GM19328 (cell line): Measurements from ENCODE around the gene TP53RK.

ENCODE experiments used
- ATAC-seq: cut with Tn5 transposase; IDR thresholded peaks from one replicate; pipeline ENCODE4 v1.9.1; 2021; ENCODE audit warnings: mild to moderate bottlenecking, moderate library complexity; ENCODE audit not compliant: unreplicated experiment

TP53RK gene

DNA sequence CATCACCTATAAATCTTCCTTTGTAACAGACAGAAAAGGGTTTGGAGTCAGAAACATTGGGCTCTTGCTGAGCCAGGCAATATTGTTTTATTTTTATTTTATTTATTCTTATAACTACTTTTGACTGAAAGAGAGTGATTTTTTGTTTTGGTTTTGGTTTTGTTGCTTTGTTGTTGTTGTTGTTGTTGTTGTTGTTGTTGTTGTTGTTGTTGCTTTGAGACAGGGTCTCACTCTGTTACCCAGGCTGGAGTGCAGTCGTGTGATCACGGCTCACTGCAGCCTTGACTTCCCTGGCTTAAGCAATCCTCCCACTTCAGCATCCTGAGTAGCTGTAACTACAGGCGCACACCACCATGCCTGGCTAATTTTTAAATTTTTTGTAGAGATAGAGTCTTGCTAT lies 22.9 kb downstream of the TP53RK start:
- no peak for ATAC-seq

GRCh38 chr20:46665602-46666001 lies 23.6 kb downstream of the TP53RK start:
- no peak for ATAC-seq

GRCh38 chr20:46663531-46663930 lies 25.7 kb downstream of the TP53RK start:
- ATAC-seq, result no peak

DNA sequence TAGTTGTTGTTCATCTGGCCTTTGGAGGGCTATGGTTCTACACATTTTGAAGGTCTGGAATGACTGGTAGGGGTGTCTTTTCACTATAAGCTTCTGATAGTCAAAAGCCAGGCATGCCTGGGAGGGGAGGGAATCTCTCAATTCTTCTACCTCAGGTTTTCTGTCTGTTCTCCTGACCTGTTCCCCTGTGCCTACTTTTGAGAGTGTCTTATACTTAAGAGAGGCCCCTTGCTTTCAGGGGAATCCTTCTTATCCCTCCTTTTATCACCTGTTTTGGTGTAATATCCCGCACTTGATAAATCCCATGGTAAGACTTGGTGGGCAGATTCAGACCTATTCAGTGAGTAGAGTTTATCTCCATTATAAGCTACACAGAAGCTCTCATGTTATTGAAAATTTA lies 27.6 kb downstream of the TP53RK start:
- no peak for ATAC-seq

- ATAC-seq, result no peak
Observed at GRCh38 chr20:46660487-46660886, 28.8 kb downstream of the TP53RK start.

GRCh38 chr20:46657618-46658017 lies 31.6 kb downstream of the TP53RK start:
- ATAC-seq, result no peak

- no peak for ATAC-seq
Observed at GRCh38 chr20:46657137-46657536, 32.1 kb downstream of the TP53RK start.

DNA sequence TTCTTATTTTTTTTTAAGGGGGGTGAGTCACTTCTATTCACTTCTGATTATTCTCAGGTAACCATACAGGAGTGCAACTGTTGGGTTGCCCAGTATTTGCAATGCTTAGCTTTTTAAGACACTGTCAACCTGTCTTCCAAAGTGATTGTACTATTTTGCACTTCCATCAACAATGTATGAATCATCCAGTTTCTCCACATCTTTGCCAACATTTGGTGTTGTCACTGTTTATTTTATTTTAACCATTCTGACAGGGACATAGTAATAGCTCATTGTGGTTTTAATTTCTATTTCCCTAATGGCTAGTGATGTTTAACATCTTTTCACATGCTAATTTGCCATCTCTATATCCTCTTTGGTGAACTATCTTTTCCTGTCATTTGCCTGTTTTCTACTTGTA lies 36.5 kb downstream of the TP53RK start:
- no peak for ATAC-seq

- ATAC-seq, result no peak
Observed at GRCh38 chr20:46651091-46651962, 37.9 kb downstream of the TP53RK start, which contains the start of gene SLC13A3. TSS of gene SLC13A3 (minus strand) at chr20:46651459. CDS start at chr20:46651421, 38 bp downstream.

DNA sequence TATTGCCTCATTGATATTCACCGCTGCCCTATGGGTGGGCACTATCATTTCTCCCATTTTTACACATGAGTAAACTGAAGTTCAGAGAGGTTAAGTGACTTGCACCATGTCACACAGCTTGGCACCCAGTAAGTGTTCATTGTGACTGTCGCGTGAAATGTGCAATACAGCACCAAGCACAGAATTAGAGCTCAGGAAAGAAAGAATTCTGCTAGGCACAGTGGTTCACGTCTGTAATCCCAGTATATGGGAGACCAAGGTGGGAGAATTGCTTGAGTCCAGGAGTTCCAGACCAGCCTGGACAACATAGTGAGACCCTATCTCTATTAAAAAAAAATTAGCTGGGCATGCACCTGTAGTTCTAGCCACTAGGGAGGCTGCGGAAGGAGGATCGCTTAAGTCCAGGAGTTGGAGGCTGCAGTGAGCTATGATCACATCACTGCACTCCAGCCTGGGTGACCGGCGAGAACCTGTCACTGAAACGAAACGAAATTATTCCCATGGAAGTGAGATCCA lies 38.6 kb downstream of the TP53RK start:
- no peak for ATAC-seq

GRCh38 chr20:46649965-46650542 lies 39.2 kb downstream of the TP53RK start:
- ATAC-seq, result no peak

DNA sequence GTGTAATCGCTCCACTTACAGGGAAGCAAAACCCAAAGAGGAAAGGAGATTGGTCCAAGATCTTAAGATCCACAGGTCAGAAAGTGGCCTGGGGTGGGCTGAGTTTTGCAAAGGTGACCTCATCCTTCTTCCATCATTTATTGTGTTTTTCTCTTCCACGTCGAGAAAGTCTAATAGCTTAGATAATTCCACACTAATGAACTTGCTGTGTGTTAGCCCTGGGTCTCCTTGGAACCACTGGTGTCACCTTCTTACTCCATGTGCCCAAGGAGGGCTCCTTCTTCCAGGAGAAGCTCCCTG lies 39.6 kb downstream of the TP53RK start:
- no peak for ATAC-seq

GRCh38 chr20:46648903-46649649 lies 40.2 kb downstream of the TP53RK start:
- no peak for ATAC-seq

DNA sequence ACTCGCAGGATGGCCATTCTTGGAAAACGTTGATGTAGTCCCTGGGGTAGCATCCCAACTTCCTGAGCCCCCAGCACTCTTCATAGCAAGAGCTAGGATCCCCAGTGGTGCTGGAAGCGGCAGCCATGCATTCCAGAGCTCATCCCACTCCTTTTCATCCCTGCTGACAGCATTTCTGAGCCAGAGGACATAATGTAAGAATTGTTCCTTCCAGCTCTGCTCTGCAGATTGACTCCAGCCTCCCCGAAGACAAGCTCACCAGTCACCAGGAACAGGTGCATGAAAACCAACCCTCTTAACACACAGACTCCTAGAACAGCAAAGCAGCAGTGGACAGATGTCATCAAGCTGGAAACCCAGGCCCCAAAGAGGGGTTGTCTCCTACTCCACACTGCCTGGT lies 41.8 kb downstream of the TP53RK start:
- no peak for ATAC-seq

GRCh38 chr20:46646659-46647380 lies 42.4 kb downstream of the TP53RK start:
- ATAC-seq, result no peak

DNA sequence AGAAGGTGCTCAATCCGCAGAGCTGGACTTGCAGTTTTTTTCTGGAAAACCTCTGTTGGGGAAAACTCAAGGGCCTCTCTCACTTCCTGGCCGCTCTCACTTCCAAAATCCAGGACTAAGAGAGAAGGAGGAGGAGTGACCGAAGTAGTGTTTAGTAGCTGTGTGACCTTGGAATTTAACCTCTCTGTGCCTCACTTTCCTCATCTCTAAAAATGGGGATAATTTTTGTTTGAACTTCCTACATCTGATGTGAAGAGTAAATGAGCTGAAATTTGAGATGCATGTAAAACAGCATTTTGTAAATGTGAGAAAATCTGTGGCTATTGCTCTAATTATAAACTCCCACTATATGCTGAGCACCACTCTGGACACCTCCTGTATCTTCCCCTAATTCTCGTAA lies 43.1 kb downstream of the TP53RK start:
- ATAC-seq, result no peak

GRCh38 chr20:46644733-46645132 lies 44.5 kb downstream of the TP53RK start:
- no peak for ATAC-seq

DNA sequence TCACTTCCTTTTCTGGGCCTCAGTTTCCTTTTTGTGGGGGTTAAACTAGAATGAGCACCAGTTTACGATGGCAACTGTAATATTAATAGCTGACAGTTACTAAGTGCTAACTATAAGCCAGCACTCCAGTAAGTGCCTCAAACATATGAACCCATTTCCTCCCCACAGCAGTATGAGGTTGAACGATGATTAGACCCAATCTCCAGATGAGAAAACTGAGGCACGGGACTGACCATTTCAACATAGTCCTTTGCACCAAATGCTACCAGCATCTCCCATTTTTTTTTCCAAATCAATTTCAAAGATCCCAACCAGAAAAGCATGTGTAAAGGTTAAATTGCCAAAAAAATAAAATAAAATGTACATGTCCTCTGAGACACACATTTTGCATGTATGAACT lies 45.1 kb downstream of the TP53RK start:
- ATAC-seq, result no peak

DNA sequence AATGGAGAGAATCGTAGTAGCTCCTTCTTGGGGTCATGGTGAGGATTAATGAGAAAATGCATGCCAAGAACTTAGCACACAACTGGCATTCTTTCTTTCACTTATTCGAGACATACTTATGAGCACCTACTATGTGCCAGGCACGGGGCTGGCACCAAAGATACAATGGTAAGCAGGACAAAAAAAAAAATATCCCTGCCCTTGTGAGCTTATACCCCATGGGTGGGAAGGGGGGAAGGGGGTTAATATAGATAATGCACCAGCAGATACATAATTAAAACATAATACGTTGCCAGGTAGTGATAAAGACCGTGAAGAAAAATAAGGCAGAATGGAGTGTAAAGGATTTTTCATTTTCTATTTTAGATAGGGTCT lies 46.3 kb downstream of the TP53RK start:
- no peak for ATAC-seq

- ATAC-seq, result no peak
Observed at GRCh38 chr20:46642265-46642968, 46.8 kb downstream of the TP53RK start.
